CD14-positive monocyte (primary cell): Measurements from ENCODE around the gene ARL3. TPM values are rescaled to one million over a fixed set of nuclear protein-coding genes. Genes with fewer than 3 reads are reported as not detected.

ENCODE experiments used
- DNase-seq, 3 donors: peaks; one replicate each; pipeline ENCODE4 v3.0.0-alpha.2; 2011 to 2022
- H2AFZ ChIP-seq: 2 replicates; pipeline ENCODE4 v1.6.0; 2012; ENCODE audit warnings: mild to moderate bottlenecking, low read depth, low read length, inconsistent platforms; ENCODE audit not compliant: insufficient read depth, poor library complexity, severe bottlenecking
- H3K27ac ChIP-seq, 2 donors: 1 replicate in 1 of 2; 2 replicates in 1 of 2; pipeline ENCODE4 v1.5.1; 2012 to 2013; ENCODE audit warnings: low read length in 2 of 2, control low read depth in 1 of 2, inconsistent platforms in 1 of 2, low read depth in 1 of 2, mild to moderate bottlenecking in 1 of 2
- H3K27me3 ChIP-seq, 2 donors: one replicate each; pipeline versions ENCODE4 v1.6.0 to v1.6.1; 2011 to 2013; ENCODE audit warnings: low read length in 2 of 2; ENCODE audit not compliant: control insufficient read depth in 2 of 2, insufficient read depth in 2 of 2
- H3K36me3 ChIP-seq, 2 donors: replicated peaks in 1 of 2; 1 replicate in 1 of 2; 2 replicates in 1 of 2; pipeline versions ENCODE4 v1.5.1 to v1.6.1; 2012 to 2013; ENCODE audit warnings: low read length in 2 of 2, control low read depth in 1 of 2, inconsistent platforms in 1 of 2, mild to moderate bottlenecking in 1 of 2; ENCODE audit not compliant: insufficient read depth in 2 of 2, control insufficient read depth in 1 of 2
- H3K4me1 ChIP-seq, 2 donors: 1 replicate in 1 of 2; 2 replicates in 1 of 2; pipeline versions ENCODE4 v1.5.1 to v1.6.1; 2012 to 2013; ENCODE audit warnings: low read length in 2 of 2, control low read depth in 1 of 2, inconsistent platforms in 1 of 2, mild to moderate bottlenecking in 1 of 2, moderate library complexity in 1 of 2; ENCODE audit not compliant: insufficient read depth in 2 of 2, control insufficient read depth in 1 of 2
- H3K4me2 ChIP-seq: replicated peaks from 2 replicates; pipeline ENCODE3; 2012; ENCODE audit warnings: low read length, moderate library complexity, mild to moderate bottlenecking; ENCODE audit not compliant: poor library complexity, severe bottlenecking; ENCODE audit errors: extremely low read depth
- H3K4me3 ChIP-seq, 3 experiments: fragments of 200-600 bp in 1 of 3; sonication (generic) in 1 of 3; replicated peaks in 1 of 3; 1 replicate in 2 of 3; 2 replicates in 1 of 3; pipeline ENCODE4 v1.5.1; 2011 to 2013; ENCODE audit warnings: low read length in 3 of 3, mild to moderate bottlenecking in 3 of 3, control low read depth in 2 of 3, low read depth in 2 of 3, inconsistent platforms in 1 of 3, moderate library complexity in 1 of 3
- H3K79me2 ChIP-seq: 2 replicates; pipeline ENCODE4 v1.6.0; 2012; ENCODE audit warnings: mild to moderate bottlenecking, control low read depth, inconsistent platforms, low read length, moderate library complexity; ENCODE audit not compliant: insufficient read depth
- H3K9ac ChIP-seq: 2 replicates; pipeline ENCODE4 v1.6.0; 2017; ENCODE audit warnings: low read length, mild to moderate bottlenecking; ENCODE audit not compliant: insufficient read depth, poor library complexity, severe bottlenecking
- H3K9me3 ChIP-seq, 2 donors: replicated peaks in 1 of 2; 1 replicate in 1 of 2; 2 replicates in 1 of 2; pipeline versions ENCODE4 v1.5.1 to v1.6.1; 2012 to 2013; ENCODE audit warnings: low read length in 2 of 2, control low read depth in 1 of 2; ENCODE audit not compliant: control insufficient read depth in 1 of 2, insufficient read depth in 1 of 2
- H4K20me1 ChIP-seq: 2 replicates; pipeline ENCODE4 v1.6.0; 2012; ENCODE audit warnings: mild to moderate bottlenecking, low read length, control low read depth, moderate library complexity; ENCODE audit not compliant: insufficient read depth
- H3K27ac Mint-ChIP-seq, 7 donors: one replicate each; pipeline ENCODE4 v1.8.0; 2020; ENCODE audit warnings: mild to moderate bottlenecking in 7 of 7, mixed read lengths in 7 of 7, moderate library complexity in 6 of 7, inconsistent platforms in 2 of 7
- H3K27me3 Mint-ChIP-seq, 3 donors: one replicate each; pipeline ENCODE4 v1.8.0; 2021 to 2022; ENCODE audit warnings: low read depth in 3 of 3, mild to moderate bottlenecking in 3 of 3, mixed read lengths in 3 of 3, moderate library complexity in 3 of 3, inconsistent platforms in 1 of 3
- H3K36me3 Mint-ChIP-seq, 2 donors: one replicate each; pipeline ENCODE4 v1.8.0; 2020; ENCODE audit warnings: mixed read lengths in 2 of 2, inconsistent platforms in 1 of 2, mild to moderate bottlenecking in 1 of 2
- H3K4me1 Mint-ChIP-seq: one replicate; pipeline ENCODE4 v1.8.0; 2020; ENCODE audit warnings: mild to moderate bottlenecking, mixed read lengths
- H3K4me3 Mint-ChIP-seq, 2 donors: one replicate each; pipeline ENCODE4 v1.8.0; 2020; ENCODE audit warnings: mild to moderate bottlenecking in 2 of 2, mixed read lengths in 2 of 2, moderate library complexity in 1 of 2
- H3K9me3 Mint-ChIP-seq, 7 donors: one replicate each; pipeline ENCODE4 v1.8.0; 2020 to 2022; ENCODE audit warnings: mixed read lengths in 7 of 7, mild to moderate bottlenecking in 6 of 7, moderate library complexity in 6 of 7, inconsistent platforms in 2 of 7
- CTCF ChIP-seq: fragments of 200-600 bp; IDR thresholded peaks from one replicate; pipeline ENCODE4 v1.8.0; 2022; ENCODE audit warnings: antibody characterized with exemption, mild to moderate bottlenecking
- WGBS: methylation state at CpG from one replicate; pipeline ENCODE4 v1.1.5; 2013; ENCODE audit warnings: missing lambda C conversion rate; ENCODE audit not compliant: insufficient coverage; 5-methylcytosine and 5-hydroxymethylcytosine counted together
- intact Hi-C, 2 donors: fragments of 100-400 bp; cut with micrococcal nuclease; formaldehyde crosslinking; loops; one replicate each; pipeline versions ENCODE4 v1.15.0 to v1.15.1; 2023
- polyA plus RNA-seq, 3 donors: library from polyadenylated mRNA; depleted of rRNA in 1 of 3; unstranded in 2 of 3; stranded (reverse) in 1 of 3; fragments of 300-500 nt in 2 of 3; fragments of >200 nt in 1 of 3; fragmentation: Illumina TruSeq in 2 of 3; gene quantifications; 1 replicate in 2 of 3; 2 replicates in 1 of 3; pipeline ENCODE4 v1.2.3, GENCODE V29; 2012 to 2021

ARL3 gene
- polyA plus RNA-seq, 3 donors = 2.8 to 6.3 (median 6.0) TPM

- Histone ChIP-seq H2AFZ (no peak overlapping the region), H3K4me3 (no peak overlapping the region), H3K9ac (no peak overlapping the region), H3K4me1 (peaks cover 46 to 48% of the 10 kb centered on the region in 2 donors), H3K27me3 (no peaks in the 10 kb centered on the region), H3K4me2 (no peak overlapping the region), H4K20me1 (no peaks in the 10 kb centered on the region), H3K9me3 (no peaks in the 10 kb centered on the region), H3K79me2 (peaks cover 7% of the 10 kb centered on the region), H3K27ac (no peak overlapping the region), H3K36me3 (peaks cover 22 to 49% of the 10 kb centered on the region in 2 donors)
- no peak overlapping the region for H3K4me3 Mint-ChIP-seq
- peaks cover 0 to 1% (median 0%) of the 10 kb centered on the region in 3 donors for H3K27me3 Mint-ChIP-seq
- H3K9me3 Mint-ChIP-seq = peaks cover 0 to 2% (median 0%) of the 10 kb centered on the region in 7 donors
- H3K4me1 Mint-ChIP-seq = peaks cover 51% of the 10 kb centered on the region
- no peak for DNase-seq
- H3K36me3 Mint-ChIP-seq = peaks cover 47 to 66% of the 10 kb centered on the region in 2 donors
- no peak for TF ChIP-seq CTCF
- 98% methylated on average over 5 of the region's 11 CpGs for WGBS
- peak overlapping the region in 1 of 7 donors; percentile 14 for H3K27ac Mint-ChIP-seq
- intact Hi-C loops = no loop called here
These were observed 85.7 kb downstream of the ARL3 start for GRCh38 chr10:102628451-102628911.

DNA sequence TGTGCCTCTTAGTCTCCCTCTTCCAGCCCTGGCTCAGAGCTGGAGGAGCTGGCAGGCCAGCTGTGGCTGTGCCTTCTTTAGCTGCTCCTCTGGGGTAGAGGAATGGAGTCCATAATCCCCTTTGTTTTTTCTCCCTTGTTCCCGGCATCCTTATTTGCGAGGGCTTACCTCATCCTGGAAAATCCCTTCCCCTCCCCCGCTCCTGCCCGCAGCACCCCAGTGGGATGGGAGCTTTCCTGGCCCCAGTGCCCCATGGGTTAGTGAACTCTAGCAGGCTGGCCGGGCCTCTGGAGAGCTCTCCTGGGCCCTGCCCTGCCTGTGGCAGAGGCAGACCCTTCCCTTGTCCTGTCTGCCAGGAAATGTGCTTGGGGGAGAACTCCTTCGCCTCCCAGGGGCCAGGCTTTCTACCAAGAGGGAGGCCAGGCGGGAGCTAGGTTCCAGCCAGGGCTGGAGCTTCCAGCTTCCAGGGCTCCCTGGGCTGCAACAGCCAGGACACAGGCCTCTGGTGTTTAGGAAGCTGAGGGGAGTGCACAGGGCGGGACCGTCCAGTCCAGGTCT lies 86.4 kb downstream of the ARL3 start:
- H3K9me3 ChIP-seq = no peaks in the 10 kb centered on the region
- no peak overlapping the region for H2AFZ ChIP-seq
- no peak overlapping the region for H3K27ac ChIP-seq
- Mint-ChIP-seq H3K36me3 (peaks cover 53 to 72% of the 10 kb centered on the region in 2 donors), H3K9me3 (peaks cover 0 to 2% (median 0%) of the 10 kb centered on the region in 7 donors), H3K27ac (peak overlapping the region in 3 of 7 donors; percentile 18 to 81 (median 73)), H3K4me1 (peaks cover 45% of the 10 kb centered on the region), H3K27me3 (peaks cover 0 to 1% (median 0%) of the 10 kb centered on the region in 3 donors), H3K4me3 (no peak overlapping the region)
- no peak for DNase-seq
- no peak overlapping the region for H3K4me2 ChIP-seq
- intact Hi-C loops = no loop called here
- peaks cover 40 to 41% of the 10 kb centered on the region in 2 donors for H3K4me1 ChIP-seq
- WGBS = 100% methylated on average over 3 of the region's 9 CpGs
- H3K27me3 ChIP-seq = no peaks in the 10 kb centered on the region
- H4K20me1 ChIP-seq = no peaks in the 10 kb centered on the region
- H3K9ac ChIP-seq = no peak overlapping the region
- peaks cover 25 to 49% of the 10 kb centered on the region in 2 donors for H3K36me3 ChIP-seq
- H3K4me3 ChIP-seq = no peak overlapping the region
- TF ChIP-seq CTCF = no peak
- H3K79me2 ChIP-seq = peaks cover 7% of the 10 kb centered on the region
